ENCODE data around the gene VPS33A. TPM values are rescaled to one million over a fixed set of nuclear protein-coding genes. Genes with fewer than 3 reads are reported as not detected.

The VPS33A gene
- total and polyA plus RNA-seq, 2 of the 8 experiments (the other 6 are each of a cell fraction or from before 2014, with no cell fraction given): 16.4 to 41.8 TPM

GRCh38 chr12:122309564-122310121, 43.3 kb upstream of the VPS33A start:
- H2BK5ac ChIP-seq (ENCODE audit: low read depth, low read length): no peak overlapping the region
- H3K79me1 ChIP-seq (ENCODE audit: low read depth, low read length): no peaks in the 10 kb centered on the region
- no peak overlapping the region for H2AFZ ChIP-seq (ENCODE audit: low read length)
- H3K4ac ChIP-seq (replicated peaks; ENCODE audit: insufficient read length, low read depth, low read length): no peak overlapping the region
- no peak overlapping the region for H2BK12ac ChIP-seq (ENCODE audit: low read depth, low read length)
- no peaks in the 10 kb centered on the region for H3K23me2 ChIP-seq (ENCODE audit: low read depth, low read length)
- H4K20me1 ChIP-seq (replicated peaks in 1 of 2; ENCODE audit: control insufficient read depth in 1 of 2, insufficient read depth in 2 of 2, low read length in 2 of 2): no peaks in the 10 kb centered on the region
- H4K91ac ChIP-seq (replicated peaks; ENCODE audit: insufficient read length, low read length): no peak overlapping the region
- H2BK120ac ChIP-seq (replicated peaks; ENCODE audit: low read depth, low read length): no peak overlapping the region
- no peak overlapping the region for H2BK20ac ChIP-seq (ENCODE audit: low read length)
- ChIA-PET CTCF (ENCODE audit: partially characterized antibody) (interaction anchor here (0.5 to 6.7 kb wide), 3 partner anchors 13 to 45 kb away, joined by 3 to 49 read pairs (median 46); no protein-coding TSS in a partner anchor), POLR2A (ENCODE audit: partially characterized antibody) (no interaction called here)
- no peak for FAIRE-seq
- H2BK15ac ChIP-seq (ENCODE audit: low read length): no peak overlapping the region
- H3K27me3 ChIP-seq (replicated peaks in 1 of 4; ENCODE audit: control insufficient read depth in 3 of 4, extremely low read depth in 1 of 4, insufficient read depth in 3 of 4, low read length in 3 of 4): no peaks in the 10 kb centered on the region
- no peak for TF ChIP-seq SIRT6 (IDR thresholded peaks at IDR 0.05; ENCODE audit: low read length)
- TF ChIP-seq HDAC2 (IDR thresholded peaks at IDR 0.05; ENCODE audit: borderline replicate concordance in 1 of 2, low read depth in 2 of 2, low read length in 2 of 2): no peak
- no peak for TF ChIP-seq USF2 (IDR thresholded peaks at IDR 0.05; ENCODE audit: low read length)
- TF ChIP-seq SP4 (IDR thresholded peaks at IDR 0.05; ENCODE audit: low read length): no peak
- TF ChIP-seq, protein P1, sequence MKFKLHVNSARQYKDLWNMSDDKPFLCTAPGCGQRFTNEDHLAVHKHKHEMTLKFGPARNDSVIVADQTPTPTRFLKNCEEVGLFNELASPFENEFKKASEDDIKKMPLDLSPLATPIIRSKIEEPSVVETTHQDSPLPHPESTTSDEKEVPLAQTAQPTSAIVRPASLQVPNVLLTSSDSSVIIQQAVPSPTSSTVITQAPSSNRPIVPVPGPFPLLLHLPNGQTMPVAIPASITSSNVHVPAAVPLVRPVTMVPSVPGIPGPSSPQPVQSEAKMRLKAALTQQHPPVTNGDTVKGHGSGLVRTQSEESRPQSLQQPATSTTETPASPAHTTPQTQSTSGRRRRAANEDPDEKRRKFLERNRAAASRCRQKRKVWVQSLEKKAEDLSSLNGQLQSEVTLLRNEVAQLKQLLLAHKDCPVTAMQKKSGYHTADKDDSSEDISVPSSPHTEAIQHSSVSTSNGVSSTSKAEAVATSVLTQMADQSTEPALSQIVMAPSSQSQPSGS (IDR thresholded peaks at IDR 0.05; ENCODE audit: low read length): no peak
- no peak overlapping the region for H4K5ac ChIP-seq (ENCODE audit: insufficient read length, low read depth, low read length)
- no peak overlapping the region for H4K8ac ChIP-seq (ENCODE audit: extremely low read depth, insufficient read depth, low read length)
- no peak overlapping the region for H3K27ac ChIP-seq (ENCODE audit: low read depth, low read length)
- peak in 1 of 2 experiments; percentile 36 for DNase-seq (ENCODE audit: low read depth in 1 of 2, low spot score in 2 of 2)
- H3K4me2 ChIP-seq (ENCODE audit: insufficient read depth in 1 of 2, low read depth in 2 of 2, low read length in 2 of 2): no peak overlapping the region
- H3K56ac ChIP-seq (replicated peaks; ENCODE audit: insufficient read length, low read depth, low read length): no peak overlapping the region
- no peaks in the 10 kb centered on the region for H3K9me3 ChIP-seq (ENCODE audit: insufficient read depth in 2 of 2, low read depth in 1 of 2, low read length in 1 of 2)
- no peaks in the 10 kb centered on the region for H3K36me3 ChIP-seq (ENCODE audit: control insufficient read depth in 2 of 4, insufficient read depth in 4 of 4, low read length in 3 of 4)
- no peak overlapping the region for H2AK5ac ChIP-seq (ENCODE audit: low read depth, low read length)
- no peaks in the 10 kb centered on the region; a peak in 1 of 7 replicates for H3K4me1 ChIP-seq (replicated peaks in 1 of 4; ENCODE audit: control insufficient read depth in 3 of 4, insufficient read depth in 4 of 4, low read length in 3 of 4)
- H3K79me2 ChIP-seq (ENCODE audit: control insufficient read depth in 1 of 2, insufficient read depth in 2 of 2, low read length in 2 of 2): no peaks in the 10 kb centered on the region
- no peak overlapping the region for H3K18ac ChIP-seq (ENCODE audit: extremely low read depth, low read length)
- H3K14ac ChIP-seq (ENCODE audit: insufficient read length): no peak overlapping the region
- WGBS, 2 experiments (ENCODE audit: extremely low coverage in 1 of 2, insufficient coverage in 1 of 2, insufficient read length in 1 of 2, insufficient replicate concordance in 2 of 2, low coverage in 1 of 2, low lambda C conversion rate in 2 of 2, missing lambda C conversion rate in 1 of 2): 92% methylated on average over 8 of the region's 8 CpGs; no CpG with 5 or more reads in 1 of the 2 experiments
- no peak overlapping the region for H3K4me3 ChIP-seq (ENCODE audit: extremely low read depth in 1 of 4, insufficient read depth in 2 of 4, low read depth in 3 of 4, low read length in 4 of 4)
- no peak overlapping the region for H3K23ac ChIP-seq (ENCODE audit: insufficient read length)
- no peak overlapping the region for H3K9ac ChIP-seq (replicated peaks in 1 of 4; ENCODE audit: extremely low read depth in 1 of 4, low read depth in 3 of 4, low read length in 3 of 4)
